Astrocyte (in vitro differentiated cells and primary cell): Measurements from ENCODE around the gene TEAD1.

Source experiments
- EZH2 ChIP-seq: IDR thresholded peaks from 2 replicates; pipeline ENCODE4 v1.6.1; 2012; ENCODE audit warnings: mild to moderate bottlenecking, low read length, inconsistent platforms; ENCODE audit not compliant: insufficient read depth
- TF ChIP-seq, protein P1 (sequence below): IDR thresholded peaks from 2 replicates; pipeline ENCODE4 v1.5.1; 2011; ENCODE audit warnings: low read depth, mild to moderate bottlenecking, inconsistent platforms, low read length, moderate library complexity; ENCODE audit not compliant: insufficient read depth

DNA sequence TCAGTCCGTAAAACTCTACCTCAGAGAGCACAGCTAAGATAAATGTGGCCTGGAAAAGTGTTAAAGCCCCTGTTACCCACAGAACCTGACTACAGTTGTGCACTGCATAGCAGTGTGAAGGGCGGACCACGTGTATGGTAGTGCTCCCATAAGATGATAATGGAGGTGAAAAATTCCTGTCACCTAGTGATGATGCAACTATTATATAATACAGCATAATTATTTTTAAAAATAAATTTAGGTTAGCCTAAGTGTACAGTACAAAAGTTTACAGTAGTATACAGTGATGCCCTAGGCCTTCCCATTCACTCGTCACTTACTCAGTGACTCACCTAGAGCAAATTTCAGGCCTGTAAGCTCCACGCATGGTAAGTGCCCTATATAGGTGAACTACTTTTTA, 258.3 kb downstream of the TEAD1 start:
- TF ChIP-seq, protein P1, sequence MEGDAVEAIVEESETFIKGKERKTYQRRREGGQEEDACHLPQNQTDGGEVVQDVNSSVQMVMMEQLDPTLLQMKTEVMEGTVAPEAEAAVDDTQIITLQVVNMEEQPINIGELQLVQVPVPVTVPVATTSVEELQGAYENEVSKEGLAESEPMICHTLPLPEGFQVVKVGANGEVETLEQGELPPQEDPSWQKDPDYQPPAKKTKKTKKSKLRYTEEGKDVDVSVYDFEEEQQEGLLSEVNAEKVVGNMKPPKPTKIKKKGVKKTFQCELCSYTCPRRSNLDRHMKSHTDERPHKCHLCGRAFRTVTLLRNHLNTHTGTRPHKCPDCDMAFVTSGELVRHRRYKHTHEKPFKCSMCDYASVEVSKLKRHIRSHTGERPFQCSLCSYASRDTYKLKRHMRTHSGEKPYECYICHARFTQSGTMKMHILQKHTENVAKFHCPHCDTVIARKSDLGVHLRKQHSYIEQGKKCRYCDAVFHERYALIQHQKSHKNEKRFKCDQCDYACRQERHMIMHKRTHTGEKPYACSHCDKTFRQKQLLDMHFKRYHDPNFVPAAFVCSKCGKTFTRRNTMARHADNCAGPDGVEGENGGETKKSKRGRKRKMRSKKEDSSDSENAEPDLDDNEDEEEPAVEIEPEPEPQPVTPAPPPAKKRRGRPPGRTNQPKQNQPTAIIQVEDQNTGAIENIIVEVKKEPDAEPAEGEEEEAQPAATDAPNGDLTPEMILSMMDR, result no peak
- no peak for TF ChIP-seq EZH2
